Nephron (organoid): ENCODE results near the gene FAM240B.

Experiments
- H3K27ac Mint-ChIP-seq, 3 experiments: 2 replicates each; pipeline ENCODE4 v1.8.0; 2020; ENCODE audit warnings: mixed read lengths in 3 of 3, mild to moderate bottlenecking in 2 of 3, moderate library complexity in 1 of 3
- H3K27me3 Mint-ChIP-seq: 2 replicates; pipeline ENCODE4 v1.8.0; 2021; ENCODE audit warnings: low read depth, mild to moderate bottlenecking, moderate library complexity, mixed read lengths
- H3K36me3 Mint-ChIP-seq: 2 replicates; pipeline ENCODE4 v1.8.0; 2020; ENCODE audit warnings: low read depth, mixed read lengths
- H3K4me1 Mint-ChIP-seq: 2 replicates; pipeline ENCODE4 v1.8.0; 2020; ENCODE audit warnings: mixed read lengths
- H3K4me3 Mint-ChIP-seq, 3 experiments: 2 replicates each; pipeline ENCODE4 v1.8.0; 2020; ENCODE audit warnings: mild to moderate bottlenecking in 3 of 3, mixed read lengths in 3 of 3, moderate library complexity in 2 of 3
- H3K9me3 Mint-ChIP-seq: 2 replicates; pipeline ENCODE4 v1.8.0; 2020; ENCODE audit warnings: mixed read lengths
- TF ChIP-seq, protein P1 (sequence below), 3 experiments: fragments of 200-600 bp; sonication (generic); IDR thresholded peaks; one replicate each; pipeline ENCODE4 v1.5.0; 2021; ENCODE audit warnings: antibody characterized with exemption in 3 of 3; ENCODE audit not compliant: unreplicated experiment in 3 of 3

The FAM240B gene

GRCh38 chr9:38733503-38733902, 13.6 kb upstream of the FAM240B start:
- peaks cover 21% of the 10 kb centered on the region for H3K27me3 Mint-ChIP-seq
- TF ChIP-seq, protein P1, sequence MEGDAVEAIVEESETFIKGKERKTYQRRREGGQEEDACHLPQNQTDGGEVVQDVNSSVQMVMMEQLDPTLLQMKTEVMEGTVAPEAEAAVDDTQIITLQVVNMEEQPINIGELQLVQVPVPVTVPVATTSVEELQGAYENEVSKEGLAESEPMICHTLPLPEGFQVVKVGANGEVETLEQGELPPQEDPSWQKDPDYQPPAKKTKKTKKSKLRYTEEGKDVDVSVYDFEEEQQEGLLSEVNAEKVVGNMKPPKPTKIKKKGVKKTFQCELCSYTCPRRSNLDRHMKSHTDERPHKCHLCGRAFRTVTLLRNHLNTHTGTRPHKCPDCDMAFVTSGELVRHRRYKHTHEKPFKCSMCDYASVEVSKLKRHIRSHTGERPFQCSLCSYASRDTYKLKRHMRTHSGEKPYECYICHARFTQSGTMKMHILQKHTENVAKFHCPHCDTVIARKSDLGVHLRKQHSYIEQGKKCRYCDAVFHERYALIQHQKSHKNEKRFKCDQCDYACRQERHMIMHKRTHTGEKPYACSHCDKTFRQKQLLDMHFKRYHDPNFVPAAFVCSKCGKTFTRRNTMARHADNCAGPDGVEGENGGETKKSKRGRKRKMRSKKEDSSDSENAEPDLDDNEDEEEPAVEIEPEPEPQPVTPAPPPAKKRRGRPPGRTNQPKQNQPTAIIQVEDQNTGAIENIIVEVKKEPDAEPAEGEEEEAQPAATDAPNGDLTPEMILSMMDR (IDR thresholded peaks at IDR 0.05; ENCODE audit: unreplicated experiment in 3 of 3) = no peak
- peaks cover 3% of the 10 kb centered on the region for H3K9me3 Mint-ChIP-seq
- peaks cover 7% of the 10 kb centered on the region for H3K4me1 Mint-ChIP-seq
- H3K4me3 Mint-ChIP-seq = no peak overlapping the region
- no peak overlapping the region for H3K27ac Mint-ChIP-seq
- H3K36me3 Mint-ChIP-seq = no peaks in the 10 kb centered on the region

DNA sequence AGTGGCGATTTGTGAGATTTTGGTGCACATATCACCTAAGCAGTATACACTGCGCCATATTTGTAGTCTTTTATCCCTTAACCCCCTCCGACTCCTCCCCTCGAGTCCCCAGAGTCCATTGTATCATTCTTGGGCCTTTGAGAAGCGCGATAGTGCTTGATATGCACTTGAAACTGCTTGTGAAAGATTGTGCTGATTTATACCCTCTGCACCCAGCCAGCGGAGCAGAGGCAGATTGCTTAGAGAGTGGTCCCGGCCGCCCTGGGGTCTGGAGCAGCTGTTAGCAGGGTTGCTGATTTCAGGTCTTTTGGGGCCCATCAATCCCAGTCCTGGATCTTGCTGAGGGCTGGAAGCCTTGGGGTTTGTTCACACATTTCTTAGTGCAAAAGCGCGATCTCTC, 13.0 kb upstream of the FAM240B start:
- H3K36me3 Mint-ChIP-seq = no peaks in the 10 kb centered on the region
- TF ChIP-seq, protein P1 (IDR thresholded peaks at IDR 0.05; ENCODE audit: unreplicated experiment in 3 of 3) = no peak
- H3K4me3 Mint-ChIP-seq = peak overlapping the region in 1 of 3 experiments; percentile 15
- peaks cover 3% of the 10 kb centered on the region for H3K9me3 Mint-ChIP-seq
- no peak overlapping the region for H3K27ac Mint-ChIP-seq
- H3K4me1 Mint-ChIP-seq = peaks cover 9% of the 10 kb centered on the region
- peaks cover 21% of the 10 kb centered on the region for H3K27me3 Mint-ChIP-seq

GRCh38 chr9:38727497-38728001, 7.6 kb upstream of the FAM240B start:
- TF ChIP-seq, protein P1 (IDR thresholded peaks at IDR 0.05; ENCODE audit: unreplicated experiment in 3 of 3) = peak in 1 of 3 experiments; percentile 30
- H3K27me3 Mint-ChIP-seq = peaks cover 11% of the 10 kb centered on the region
- H3K4me1 Mint-ChIP-seq = peaks cover 10% of the 10 kb centered on the region
- peaks cover 3% of the 10 kb centered on the region for H3K9me3 Mint-ChIP-seq
- H3K4me3 Mint-ChIP-seq = no peak overlapping the region
- H3K36me3 Mint-ChIP-seq = no peaks in the 10 kb centered on the region
- H3K27ac Mint-ChIP-seq = peak overlapping the region; percentile 0 to 26 (median 11)

DNA sequence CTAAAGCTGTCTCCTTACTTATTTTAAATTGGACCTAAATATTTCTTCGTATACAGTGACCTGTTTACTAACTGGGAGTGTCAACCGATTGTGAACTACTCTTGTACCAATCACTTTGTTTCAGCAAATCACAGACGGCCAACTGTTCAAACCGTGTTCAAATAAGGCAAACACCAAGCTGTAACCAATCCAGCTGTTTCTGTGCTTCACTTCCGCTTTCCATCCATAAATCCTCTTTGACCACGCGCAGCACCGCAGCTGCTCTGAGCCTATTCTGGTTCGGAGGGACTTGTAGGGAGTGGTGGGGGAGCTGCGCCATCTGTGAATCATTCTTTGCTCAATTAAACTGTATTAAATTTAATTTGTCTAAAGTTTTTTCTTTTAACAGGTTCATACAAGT, 4.8 kb upstream of the FAM240B start:
- Mint-ChIP-seq H3K4me3 (no peak overlapping the region), H3K4me1 (peaks cover 22% of the 10 kb centered on the region)

GRCh38 chr9:38718148-38718547, 1.8 kb downstream of the FAM240B start:
- H3K4me1 Mint-ChIP-seq = peaks cover 13% of the 10 kb centered on the region
- no peaks in the 10 kb centered on the region for H3K9me3 Mint-ChIP-seq
- H3K27me3 Mint-ChIP-seq = peaks cover 6% of the 10 kb centered on the region

More for the DNA sequence above, 4.8 kb upstream of the FAM240B start:
- peaks cover 12% of the 10 kb centered on the region for H3K27me3 Mint-ChIP-seq
- H3K9me3 Mint-ChIP-seq = peaks cover 3% of the 10 kb centered on the region
- H3K27ac Mint-ChIP-seq = no peak overlapping the region
- TF ChIP-seq, protein P1 (IDR thresholded peaks at IDR 0.05; ENCODE audit: unreplicated experiment in 3 of 3) = no peak
- H3K36me3 Mint-ChIP-seq = no peaks in the 10 kb centered on the region

GRCh38 chr9:38715684-38716083, 4.2 kb downstream of the FAM240B start:
- Mint-ChIP-seq H3K36me3 (no peaks in the 10 kb centered on the region), H3K27me3 (peaks cover 17% of the 10 kb centered on the region), H3K4me1 (peaks cover 10% of the 10 kb centered on the region)

More at GRCh38 chr9:38718148-38718547, 1.8 kb downstream of the FAM240B start:
- Mint-ChIP-seq H3K4me3 (no peak overlapping the region), H3K27ac (no peak overlapping the region), H3K36me3 (no peaks in the 10 kb centered on the region)
- TF ChIP-seq, protein P1 (IDR thresholded peaks at IDR 0.05; ENCODE audit: unreplicated experiment in 3 of 3) = no peak

More at GRCh38 chr9:38715684-38716083, 4.2 kb downstream of the FAM240B start:
- TF ChIP-seq, protein P1 (IDR thresholded peaks at IDR 0.05; ENCODE audit: unreplicated experiment in 3 of 3) = no peak
- no peak overlapping the region for H3K27ac Mint-ChIP-seq
- no peak overlapping the region for H3K4me3 Mint-ChIP-seq
- H3K9me3 Mint-ChIP-seq = no peaks in the 10 kb centered on the region
